Mesenchymal stem cell (in vitro differentiated cells and primary cell): Measurements from ENCODE around the gene TMED7.

Experiments
- DNase-seq: peaks from one replicate; pipeline ENCODE4 v3.0.0-alpha.2; 2013
- H2AFZ ChIP-seq: one replicate; pipeline ENCODE4 v1.6.1; 2013; ENCODE audit warnings: low read depth, mild to moderate bottlenecking, control low read depth, inconsistent platforms, low read length, moderate library complexity
- H2AK5ac ChIP-seq: 2 replicates; pipeline ENCODE4 v1.6.1; 2013; ENCODE audit warnings: low read length, moderate library complexity, mild to moderate bottlenecking, inconsistent platforms; ENCODE audit not compliant: severe bottlenecking
- H2BK120ac ChIP-seq: one replicate; pipeline ENCODE4 v1.6.1; 2013; ENCODE audit warnings: low read depth, mild to moderate bottlenecking, inconsistent platforms, low read length, moderate library complexity
- H2BK12ac ChIP-seq, 2 experiments: one replicate each; pipeline ENCODE4 v1.6.1; 2013; ENCODE audit warnings: inconsistent platforms in 2 of 2, low read length in 2 of 2, mild to moderate bottlenecking in 2 of 2, moderate library complexity in 2 of 2, control low read depth in 1 of 2
- H2BK15ac ChIP-seq: one replicate; pipeline ENCODE4 v1.6.1; 2013; ENCODE audit warnings: mild to moderate bottlenecking, low read depth, inconsistent platforms; ENCODE audit not compliant: poor library complexity, severe bottlenecking
- H2BK5ac ChIP-seq: 2 replicates; pipeline ENCODE4 v1.6.1; 2013; ENCODE audit warnings: low read depth, mild to moderate bottlenecking, low read length, control low read depth, inconsistent platforms; ENCODE audit not compliant: poor library complexity, severe bottlenecking
- H3K14ac ChIP-seq, 2 experiments: one replicate each; pipeline ENCODE4 v1.6.1; 2013; ENCODE audit warnings: inconsistent platforms in 2 of 2, low read length in 2 of 2, control low read depth in 1 of 2, mild to moderate bottlenecking in 1 of 2, moderate library complexity in 1 of 2
- H3K18ac ChIP-seq, 2 experiments: one replicate each; pipeline ENCODE4 v1.6.1; 2013; ENCODE audit warnings: inconsistent platforms in 2 of 2, low read length in 2 of 2, control low read depth in 1 of 2, low read depth in 1 of 2, mild to moderate bottlenecking in 1 of 2
- H3K23ac ChIP-seq, 2 experiments: one replicate each; pipeline ENCODE4 v1.6.1; 2013; ENCODE audit warnings: inconsistent platforms in 2 of 2, low read length in 2 of 2, mild to moderate bottlenecking in 2 of 2, moderate library complexity in 2 of 2, control low read depth in 1 of 2
- H3K27ac ChIP-seq: 2 replicates; pipeline ENCODE4 v1.5.1; 2013; ENCODE audit warnings: mild to moderate bottlenecking, moderate library complexity, low read length, control low read depth, inconsistent platforms; ENCODE audit not compliant: poor library complexity, severe bottlenecking
- H3K27me3 ChIP-seq, 2 experiments: 2 replicates each; pipeline versions ENCODE4 v1.6.1 to v1.7.0; 2013; ENCODE audit warnings: low read length in 2 of 2, mild to moderate bottlenecking in 2 of 2, moderate library complexity in 2 of 2, control low read depth in 1 of 2, inconsistent platforms in 1 of 2; ENCODE audit not compliant: control insufficient read depth in 1 of 2, insufficient read depth in 1 of 2
- H3K36me3 ChIP-seq, 2 experiments: 2 replicates each; pipeline versions ENCODE4 v1.6.1 to v1.7.0; 2013; ENCODE audit warnings: low read length in 2 of 2, control low read depth in 1 of 2, inconsistent platforms in 1 of 2, low read depth in 1 of 2, mild to moderate bottlenecking in 1 of 2; ENCODE audit not compliant: insufficient read depth in 2 of 2, control insufficient read depth in 1 of 2
- H3K4ac ChIP-seq, 2 experiments: one replicate each; pipeline ENCODE4 v1.6.1; 2013; ENCODE audit warnings: inconsistent platforms in 2 of 2, low read length in 2 of 2, mild to moderate bottlenecking in 2 of 2, moderate library complexity in 2 of 2, control low read depth in 1 of 2, low read depth in 1 of 2
- H3K4me1 ChIP-seq: 2 replicates; pipeline ENCODE4 v1.6.1; 2013; ENCODE audit warnings: low read depth, low read length, control low read depth; ENCODE audit not compliant: control insufficient read depth, insufficient read depth
- H3K4me2 ChIP-seq: 2 replicates; pipeline ENCODE4 v1.6.1; 2013; ENCODE audit warnings: low read length, mild to moderate bottlenecking, inconsistent platforms; ENCODE audit not compliant: poor library complexity, severe bottlenecking
- H3K4me3 ChIP-seq, 2 experiments: 2 replicates each; pipeline versions ENCODE4 v1.5.1 to v1.7.0; 2013; ENCODE audit warnings: low read length in 2 of 2, mild to moderate bottlenecking in 2 of 2, control low read depth in 1 of 2, low read depth in 1 of 2; ENCODE audit not compliant: insufficient read depth in 1 of 2
- H3K79me1 ChIP-seq: replicated peaks from 2 replicates; pipeline ENCODE4 v1.6.1; 2013; ENCODE audit warnings: mild to moderate bottlenecking, control low read depth, low read length, inconsistent platforms; ENCODE audit not compliant: poor library complexity, severe bottlenecking
- H3K9ac ChIP-seq: 2 replicates; pipeline ENCODE4 v1.7.0; 2013; ENCODE audit warnings: mild to moderate bottlenecking, low read length, moderate library complexity
- H3K9me3 ChIP-seq: 2 replicates; pipeline ENCODE4 v1.7.0; 2013; ENCODE audit warnings: mild to moderate bottlenecking, low read length; ENCODE audit not compliant: control insufficient read depth
- H4K8ac ChIP-seq: one replicate; pipeline ENCODE4 v1.6.1; 2013; ENCODE audit warnings: inconsistent platforms, mild to moderate bottlenecking, low read length, moderate library complexity
- H4K91ac ChIP-seq: one replicate; pipeline ENCODE4 v1.6.1; 2013; ENCODE audit warnings: mild to moderate bottlenecking, low read length, inconsistent platforms
- WGBS: methylation state at CpG from one replicate; pipeline ENCODE4 v1.1.7; 2013; ENCODE audit warnings: mixed read lengths; 5-methylcytosine and 5-hydroxymethylcytosine counted together

The TMED7 gene

DNA sequence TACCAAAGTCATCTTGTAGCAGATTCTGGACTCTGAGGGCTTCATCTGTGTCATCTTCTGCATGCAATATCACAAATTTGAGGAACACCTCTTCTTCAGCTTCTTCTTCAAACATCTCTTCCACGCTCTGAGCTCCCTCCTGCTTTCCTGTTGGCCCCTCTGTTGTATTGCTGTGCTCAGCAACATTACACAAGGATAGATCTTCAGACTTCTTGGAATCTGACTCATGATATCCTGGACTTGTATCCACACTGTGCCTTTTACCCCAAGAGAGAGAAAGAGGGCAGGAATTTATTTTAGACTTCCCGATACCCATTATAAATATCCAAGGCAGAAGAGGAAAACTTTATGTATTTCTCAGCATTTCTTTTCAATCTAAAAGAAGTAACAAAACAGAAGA, 44.9 kb downstream of the TMED7 start:
- Histone ChIP-seq H3K27ac (no peak overlapping the region), H3K9me3 (peaks cover 15% of the 10 kb centered on the region), H3K4ac (no peak overlapping the region), H3K4me2 (no peak overlapping the region), H3K4me1 (peaks cover 2% of the 10 kb centered on the region), H3K4me3 (no peak overlapping the region), H2BK12ac (no peak overlapping the region), H3K23ac (no peak overlapping the region), H2BK15ac (no peak overlapping the region), H3K14ac (no peak overlapping the region), H2AFZ (no peak overlapping the region), H2BK5ac (no peak overlapping the region), H2BK120ac (no peak overlapping the region), H3K27me3 (no peaks in the 10 kb centered on the region), H4K91ac (no peak overlapping the region), H3K18ac (no peak overlapping the region), H3K36me3 (peaks cover 0 to 41% of the 10 kb centered on the region in 2 experiments), H4K8ac (no peak overlapping the region), H2AK5ac (no peak overlapping the region), H3K9ac (no peak overlapping the region), H3K79me1 (no peaks in the 10 kb centered on the region)
- WGBS = 100% methylated on average over 1 of the region's 2 CpGs
- DNase-seq = no peak

- H2BK15ac ChIP-seq = no peak overlapping the region
- H3K36me3 ChIP-seq = peaks cover 0 to 43% of the 10 kb centered on the region in 2 experiments
- H3K27me3 ChIP-seq = no peaks in the 10 kb centered on the region
- no peak overlapping the region for H2BK5ac ChIP-seq
- H2BK120ac ChIP-seq = no peak overlapping the region
- H2BK12ac ChIP-seq = no peak overlapping the region
- no peak for DNase-seq
- no peak overlapping the region for H3K9ac ChIP-seq
- H3K4me3 ChIP-seq = no peak overlapping the region
- H3K4me2 ChIP-seq = no peak overlapping the region
- no peak overlapping the region for H3K14ac ChIP-seq
- peaks cover 5% of the 10 kb centered on the region for H3K4me1 ChIP-seq
- H3K18ac ChIP-seq = no peak overlapping the region
- H4K91ac ChIP-seq = no peak overlapping the region
- peaks cover 15% of the 10 kb centered on the region for H3K9me3 ChIP-seq
- H3K23ac ChIP-seq = no peak overlapping the region
- no peak overlapping the region for H2AFZ ChIP-seq
- H4K8ac ChIP-seq = no peak overlapping the region
- H3K4ac ChIP-seq = no peak overlapping the region
- H2AK5ac ChIP-seq = no peak overlapping the region
- H3K27ac ChIP-seq = no peak overlapping the region
- 58% methylated on average over 6 of the region's 6 CpGs for WGBS
- H3K79me1 ChIP-seq = no peaks in the 10 kb centered on the region
These were observed 46.1 kb downstream of the TMED7 start for GRCh38 chr5:115579747-115580173.

DNA sequence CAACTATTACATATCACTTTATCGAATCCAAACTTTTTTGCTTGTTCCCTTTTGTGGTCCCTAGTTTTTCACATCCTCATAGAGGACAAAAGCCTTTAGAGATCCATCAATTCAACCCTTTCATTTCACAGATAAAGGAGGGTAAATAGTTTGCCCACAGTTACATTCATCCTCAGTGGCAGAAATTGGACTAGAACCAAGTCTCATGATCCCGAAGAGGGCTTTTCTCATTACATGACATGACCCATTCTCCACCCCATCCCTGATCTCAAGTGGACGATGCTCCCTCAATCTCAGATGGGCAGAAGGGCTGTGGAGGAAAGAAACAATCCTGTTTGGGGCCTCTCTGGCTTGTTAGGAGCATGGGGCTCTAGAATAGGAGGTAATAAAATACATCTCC, 46.6 kb downstream of the TMED7 start:
- no peak overlapping the region for H3K27ac ChIP-seq
- no peak overlapping the region for H2BK15ac ChIP-seq
- 95% methylated on average over 1 of the region's 3 CpGs for WGBS
- peaks cover 0 to 43% of the 10 kb centered on the region in 2 experiments for H3K36me3 ChIP-seq
- no peak overlapping the region for H3K4ac ChIP-seq
- no peak overlapping the region for H3K9ac ChIP-seq
- H2BK5ac ChIP-seq = no peak overlapping the region
- no peak overlapping the region for H3K4me2 ChIP-seq
- H3K23ac ChIP-seq = no peak overlapping the region
- H3K9me3 ChIP-seq = peaks cover 15% of the 10 kb centered on the region
- no peak overlapping the region for H4K91ac ChIP-seq
- H3K27me3 ChIP-seq = no peaks in the 10 kb centered on the region
- H2AFZ ChIP-seq = no peak overlapping the region
- peaks cover 5% of the 10 kb centered on the region for H3K4me1 ChIP-seq
- no peak overlapping the region for H4K8ac ChIP-seq
- no peak overlapping the region for H2BK120ac ChIP-seq
- no peak overlapping the region for H3K14ac ChIP-seq
- DNase-seq = no peak
- H3K4me3 ChIP-seq = no peak overlapping the region
- no peak overlapping the region for H3K18ac ChIP-seq
- H2BK12ac ChIP-seq = no peak overlapping the region
- no peaks in the 10 kb centered on the region for H3K79me1 ChIP-seq
- no peak overlapping the region for H2AK5ac ChIP-seq

GRCh38 chr5:115578657-115579056, 47.2 kb downstream of the TMED7 start:
- peaks cover 0 to 43% of the 10 kb centered on the region in 2 experiments for H3K36me3 ChIP-seq
- H3K4me2 ChIP-seq = no peak overlapping the region
- H2AK5ac ChIP-seq = no peak overlapping the region
- H2BK12ac ChIP-seq = no peak overlapping the region
- WGBS = no CpG with 5 or more reads among the region's 3 CpGs
- H4K8ac ChIP-seq = no peak overlapping the region
- H2BK5ac ChIP-seq = no peak overlapping the region
- H3K4me1 ChIP-seq = peaks cover 5% of the 10 kb centered on the region
- no peak overlapping the region for H3K18ac ChIP-seq
- peaks cover 15% of the 10 kb centered on the region for H3K9me3 ChIP-seq
- no peak overlapping the region for H3K4me3 ChIP-seq
- no peak overlapping the region for H3K9ac ChIP-seq
- no peak overlapping the region for H2BK15ac ChIP-seq
- no peaks in the 10 kb centered on the region for H3K27me3 ChIP-seq
- no peak overlapping the region for H3K14ac ChIP-seq
- no peak for DNase-seq
- no peak overlapping the region for H2BK120ac ChIP-seq
- no peak overlapping the region for H4K91ac ChIP-seq
- H3K27ac ChIP-seq = no peak overlapping the region
- no peak overlapping the region for H2AFZ ChIP-seq
- H3K23ac ChIP-seq = no peak overlapping the region
- H3K79me1 ChIP-seq = no peaks in the 10 kb centered on the region
- no peak overlapping the region for H3K4ac ChIP-seq
